Raji (cell line): ENCODE measurements around the gene RBM42.

Experiments used
- POLR2A ChIP-seq: IDR thresholded peaks from 2 replicates; pipeline ENCODE4 v1.6.1; 2011; ENCODE audit warnings: low read depth, low read length, control low read depth; ENCODE audit not compliant: insufficient read depth

Gene RBM42

GRCh38 chr19:35666251-35666913, 37.5 kb downstream of the RBM42 start, which contains the start of gene UPK1A:
Gene UPK1A, plus strand, starts transcription at chr19:35666517. Its CDS starts 296 bp downstream, at chr19:35666813.
- no peak for TF ChIP-seq POLR2A

- TF ChIP-seq POLR2A, result no peak
These were observed 40.7 kb downstream of the RBM42 start for GRCh38 chr19:35669566-35669965.

GRCh38 chr19:35669974-35670373, 41.1 kb downstream of the RBM42 start:
- no peak for TF ChIP-seq POLR2A

- TF ChIP-seq POLR2A, result no peak
These were observed 41.9 kb downstream of the RBM42 start for GRCh38 chr19:35670686-35671085.

GRCh38 chr19:35671818-35672217, 43.0 kb downstream of the RBM42 start:
- no peak for TF ChIP-seq POLR2A

GRCh38 chr19:35673121-35673804, 44.4 kb downstream of the RBM42 start:
- no peak for TF ChIP-seq POLR2A

GRCh38 chr19:35675589-35676140, 46.8 kb downstream of the RBM42 start:
- no peak for TF ChIP-seq POLR2A
